PC-3 (cell line): ENCODE data around the gene PRSS38.

Source experiments
- EZH2 ChIP-seq: fragments of 300-600 bp; sonication (generic); IDR thresholded peaks from one replicate; pipeline ENCODE4 v1.6.1; 2017; ENCODE audit warnings: antibody characterized with exemption, mild to moderate bottlenecking, low read length; ENCODE audit not compliant: unreplicated experiment
- EZH2phosphoT487 ChIP-seq: fragments of 300-600 bp; sonication (generic); IDR thresholded peaks from 2 replicates; pipeline ENCODE4 v1.6.1; 2018; ENCODE audit warnings: mild to moderate bottlenecking, antibody characterized with exemption, low read length, borderline replicate concordance
- TF ChIP-seq, protein P1 (sequence below): fragments of 300-600 bp; sonication (generic); conservative IDR thresholded peaks from 2 replicates; pipeline ENCODE4 v1.5.1; 2017; ENCODE audit warnings: antibody characterized with exemption, low read depth, mild to moderate bottlenecking, low read length

DNA sequence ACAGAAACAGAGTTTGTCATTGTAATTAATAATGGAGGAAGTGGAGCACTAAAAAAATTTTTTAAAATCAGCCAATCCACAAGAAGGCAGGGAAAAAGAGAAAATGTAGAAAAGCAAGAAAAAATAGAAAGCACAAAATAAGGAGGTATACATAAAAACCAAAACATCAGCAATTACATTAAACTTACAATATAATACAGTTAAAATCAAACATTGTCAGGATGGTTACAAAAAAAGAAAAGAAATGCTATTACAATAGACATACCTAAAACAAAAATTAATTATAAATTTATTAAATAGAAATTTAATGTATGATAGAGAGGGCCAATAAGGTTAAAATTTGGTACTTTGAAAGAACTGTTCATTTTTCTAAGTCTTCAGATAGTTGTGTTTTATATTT is 38.7 kb downstream of the PRSS38 start:
- TF ChIP-seq, protein P1, sequence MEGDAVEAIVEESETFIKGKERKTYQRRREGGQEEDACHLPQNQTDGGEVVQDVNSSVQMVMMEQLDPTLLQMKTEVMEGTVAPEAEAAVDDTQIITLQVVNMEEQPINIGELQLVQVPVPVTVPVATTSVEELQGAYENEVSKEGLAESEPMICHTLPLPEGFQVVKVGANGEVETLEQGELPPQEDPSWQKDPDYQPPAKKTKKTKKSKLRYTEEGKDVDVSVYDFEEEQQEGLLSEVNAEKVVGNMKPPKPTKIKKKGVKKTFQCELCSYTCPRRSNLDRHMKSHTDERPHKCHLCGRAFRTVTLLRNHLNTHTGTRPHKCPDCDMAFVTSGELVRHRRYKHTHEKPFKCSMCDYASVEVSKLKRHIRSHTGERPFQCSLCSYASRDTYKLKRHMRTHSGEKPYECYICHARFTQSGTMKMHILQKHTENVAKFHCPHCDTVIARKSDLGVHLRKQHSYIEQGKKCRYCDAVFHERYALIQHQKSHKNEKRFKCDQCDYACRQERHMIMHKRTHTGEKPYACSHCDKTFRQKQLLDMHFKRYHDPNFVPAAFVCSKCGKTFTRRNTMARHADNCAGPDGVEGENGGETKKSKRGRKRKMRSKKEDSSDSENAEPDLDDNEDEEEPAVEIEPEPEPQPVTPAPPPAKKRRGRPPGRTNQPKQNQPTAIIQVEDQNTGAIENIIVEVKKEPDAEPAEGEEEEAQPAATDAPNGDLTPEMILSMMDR, result no peak
- TF ChIP-seq EZH2phosphoT487, result no peak
- no peak for TF ChIP-seq EZH2
